Fibroblast of villous mesenchyme (primary cell): ENCODE data around the gene RTP4. TPM values are rescaled to one million over a fixed set of nuclear protein-coding genes. Genes with fewer than 3 reads are reported as not detected.
"Not testable (repeated sequence)": the region's sequence is repeated elsewhere in the genome, so short reads cannot be mapped to it uniquely, and the experiment has no call there.

Experiments used
- DNase-seq: peaks from one replicate; pipeline ENCODE4 v3.0.0-alpha.2; 2010; ENCODE audit warnings: low read depth
- H3K4me3 ChIP-seq: 2 replicates; pipeline ENCODE4 v1.5.1; 2011; ENCODE audit warnings: low read depth, mild to moderate bottlenecking, low read length
- CTCF ChIP-seq: IDR thresholded peaks from 2 replicates; pipeline ENCODE4 v1.5.1; 2012; ENCODE audit warnings: low read depth, mild to moderate bottlenecking, low read length; ENCODE audit not compliant: insufficient read depth
- total RNA-seq: library from RNA; depleted of rRNA; stranded (reverse); fragments of >200 nt; gene quantifications from 2 replicates; pipeline ENCODE4 v1.2.3, GENCODE V29; 2012

Gene RTP4
- total RNA-seq, 1 donor: 3.9 TPM

GRCh38 chr3:187385296-187385695, 17.1 kb downstream of the RTP4 start:
- no peak for TF ChIP-seq CTCF
- no peak overlapping the region for H3K4me3 ChIP-seq
- DNase-seq: no peak

- DNase-seq: no peak
- TF ChIP-seq CTCF: no peak
- no peak overlapping the region for H3K4me3 ChIP-seq
Measured at GRCh38 chr3:187396661-187397060, 28.5 kb downstream of the RTP4 start.

GRCh38 chr3:187398955-187399354, 30.8 kb downstream of the RTP4 start:
- no peak overlapping the region for H3K4me3 ChIP-seq
- DNase-seq: no peak
- no peak for TF ChIP-seq CTCF

GRCh38 chr3:187400756-187401155, 32.6 kb downstream of the RTP4 start:
- TF ChIP-seq CTCF: no peak
- DNase-seq: peak; percentile 50
- H3K4me3 ChIP-seq: no peak overlapping the region

- TF ChIP-seq CTCF: no peak
- DNase-seq: peak; percentile 81
- H3K4me3 ChIP-seq: no peak overlapping the region
Measured at GRCh38 chr3:187401856-187402255, 33.7 kb downstream of the RTP4 start.

- no peak overlapping the region for H3K4me3 ChIP-seq
- no peak for TF ChIP-seq CTCF
- peak; percentile 94 for DNase-seq
Measured at GRCh38 chr3:187403768-187404288, 35.6 kb downstream of the RTP4 start.

GRCh38 chr3:187406927-187407326, 38.7 kb downstream of the RTP4 start:
- DNase-seq: no peak
- no peak overlapping the region for H3K4me3 ChIP-seq
- TF ChIP-seq CTCF: no peak

- H3K4me3 ChIP-seq: peak overlapping the region; percentile 29
- not testable (repeated sequence) for DNase-seq
Measured at GRCh38 chr3:187411991-187412781, 44.0 kb downstream of the RTP4 start.
